ENCODE data around the gene C5orf22. TPM values are rescaled to one million over a fixed set of nuclear protein-coding genes. Genes with fewer than 3 reads are reported as not detected.

Gene C5orf22
- total and polyA plus RNA-seq, 2 donors (not counting 3 experiments of a cell fraction or from before 2014, with no cell fraction given): 11.7 to 27.5 TPM

DNA sequence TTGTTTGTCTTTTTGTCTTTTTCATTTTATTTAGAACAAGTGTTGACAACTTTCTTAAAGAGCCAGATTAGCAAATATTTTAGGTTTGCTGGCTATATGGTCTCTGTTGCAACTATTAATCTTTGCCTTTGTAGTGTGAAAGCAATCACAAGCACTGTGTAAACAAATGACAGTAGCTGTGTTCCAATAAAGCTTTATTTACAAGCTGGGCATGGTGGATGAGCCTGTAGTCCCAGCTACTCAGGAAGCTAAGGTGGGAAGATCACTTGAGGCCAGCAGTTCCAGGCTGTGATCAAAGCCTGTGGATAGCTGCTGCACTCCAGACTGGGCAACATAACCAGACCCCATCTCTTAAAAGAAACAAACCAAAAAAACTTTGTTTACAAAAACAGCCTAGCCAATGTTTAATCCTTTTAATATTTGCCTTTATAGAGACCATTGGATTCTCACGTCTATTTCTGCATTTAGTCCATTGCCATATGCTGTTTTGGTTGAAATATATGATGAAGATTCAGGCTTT lies 2.5 kb downstream of the C5orf22 start:
- ChIA-PET POLR2A (no interaction called here), CTCF (no interaction called here)
- Histone ChIP-seq H3K4me2 (ENCODE audit: insufficient read depth, low read length) (no peak overlapping the region), H3K4me1 (ENCODE audit: control insufficient read depth, extremely low read depth, insufficient read depth, low read length) (peaks cover 14% of the 10 kb centered on the region), H3K79me2 (ENCODE audit: control insufficient read depth, insufficient read depth, low read length) (peaks cover 41% of the 10 kb centered on the region), H3K27me3 (ENCODE audit: control insufficient read depth in 2 of 2, insufficient read depth in 2 of 2, low read length in 2 of 2) (no peaks in the 10 kb centered on the region), H4K20me1 (replicated peaks; ENCODE audit: control insufficient read depth, extremely low read depth, insufficient read depth, low read length) (no peaks in the 10 kb centered on the region), H3K9me3 (replicated peaks; ENCODE audit: control insufficient read depth, insufficient read depth, low read length) (no peaks in the 10 kb centered on the region), H3K27ac (ENCODE audit: insufficient read depth, low read depth, low read length) (no peak overlapping the region), H3K9ac (replicated peaks; ENCODE audit: extremely low read depth, insufficient read depth, low read length) (no peak overlapping the region), H3K4me3 (replicated peaks in 1 of 3; ENCODE audit: insufficient read depth in 1 of 3, low read depth in 1 of 3, low read length in 3 of 3) (no peak overlapping the region), H2AFZ (ENCODE audit: low read depth, low read length) (no peak overlapping the region), H3K36me3 (ENCODE audit: control insufficient read depth in 2 of 2, extremely low read depth in 1 of 2, insufficient read depth in 2 of 2, low read length in 2 of 2) (peaks cover 10 to 11% of the 10 kb centered on the region in 2 experiments), H3K9me1 (replicated peaks; ENCODE audit: control insufficient read depth, extremely low read depth, insufficient read depth, low read length) (no peaks in the 10 kb centered on the region)
- FAIRE-seq (no peak), DNase-seq (ENCODE audit: low read depth, low spot score) (no peak)
- BruUV-seq (replicated peaks): no TSS peak
- dilution Hi-C loops (cut with MboI; ENCODE audit: extremely low pct_ligation_motif_present, low sequenced_read_pairs) (no loop called here), intact Hi-C loops (cut with micrococcal nuclease) (loop anchor here (5.0 kb wide), 1 partner anchor 107 kb away; no protein-coding TSS in a partner anchor)
- TF ChIP-seq MYC (IDR thresholded peaks at IDR 0.05; ENCODE audit: low read depth, low read length) (no peak), POLR2A (IDR thresholded peaks at IDR 0.05; ENCODE audit: low read depth, low read length) (no peak), GATA2 (IDR thresholded peaks at IDR 0.05; ENCODE audit: insufficient read depth, insufficient read length, low read depth, low read length) (no peak), POLR2AphosphoS5 (IDR thresholded peaks at IDR 0.05; ENCODE audit: insufficient read depth, low read depth, low read length) (no peak), JUN (IDR thresholded peaks at IDR 0.05; ENCODE audit: borderline replicate concordance, insufficient read depth, insufficient read length, low read depth) (no peak), FOS (IDR thresholded peaks at IDR 0.05; ENCODE audit: borderline replicate concordance, insufficient read depth, low read length) (no peak)
- TF ChIP-seq, protein P1, sequence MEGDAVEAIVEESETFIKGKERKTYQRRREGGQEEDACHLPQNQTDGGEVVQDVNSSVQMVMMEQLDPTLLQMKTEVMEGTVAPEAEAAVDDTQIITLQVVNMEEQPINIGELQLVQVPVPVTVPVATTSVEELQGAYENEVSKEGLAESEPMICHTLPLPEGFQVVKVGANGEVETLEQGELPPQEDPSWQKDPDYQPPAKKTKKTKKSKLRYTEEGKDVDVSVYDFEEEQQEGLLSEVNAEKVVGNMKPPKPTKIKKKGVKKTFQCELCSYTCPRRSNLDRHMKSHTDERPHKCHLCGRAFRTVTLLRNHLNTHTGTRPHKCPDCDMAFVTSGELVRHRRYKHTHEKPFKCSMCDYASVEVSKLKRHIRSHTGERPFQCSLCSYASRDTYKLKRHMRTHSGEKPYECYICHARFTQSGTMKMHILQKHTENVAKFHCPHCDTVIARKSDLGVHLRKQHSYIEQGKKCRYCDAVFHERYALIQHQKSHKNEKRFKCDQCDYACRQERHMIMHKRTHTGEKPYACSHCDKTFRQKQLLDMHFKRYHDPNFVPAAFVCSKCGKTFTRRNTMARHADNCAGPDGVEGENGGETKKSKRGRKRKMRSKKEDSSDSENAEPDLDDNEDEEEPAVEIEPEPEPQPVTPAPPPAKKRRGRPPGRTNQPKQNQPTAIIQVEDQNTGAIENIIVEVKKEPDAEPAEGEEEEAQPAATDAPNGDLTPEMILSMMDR (IDR thresholded peaks at IDR 0.05; ENCODE audit: extremely low read depth in 1 of 2, insufficient read depth in 1 of 2, low read depth in 1 of 2, low read length in 2 of 2): no peak
- TF ChIP-seq, protein P2, sequence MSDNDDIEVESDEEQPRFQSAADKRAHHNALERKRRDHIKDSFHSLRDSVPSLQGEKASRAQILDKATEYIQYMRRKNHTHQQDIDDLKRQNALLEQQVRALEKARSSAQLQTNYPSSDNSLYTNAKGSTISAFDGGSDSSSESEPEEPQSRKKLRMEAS (IDR thresholded peaks at IDR 0.05; ENCODE audit: insufficient read depth, insufficient read length): no peak
